ENCODE measurements around the gene STK4. TPM values are rescaled to one million over a fixed set of nuclear protein-coding genes. Genes with fewer than 3 reads are reported as not detected.
A peak's percentile ranks its signal among the peaks of the same experiment; 100 is the strongest.

Gene STK4
- total RNA-seq, 1 experiment from 2014 or later: 74.7 TPM

- no peaks in the 10 kb centered on the region for H3K36me3 ChIP-seq (ENCODE audit: control insufficient read depth, insufficient read depth, low read length)
- peaks cover 15% of the 10 kb centered on the region for H3K27me3 Mint-ChIP-seq (ENCODE audit: insufficient read depth, unreplicated experiment)
- H3K36me3 Mint-ChIP-seq (ENCODE audit: insufficient read depth, unreplicated experiment): no peaks in the 10 kb centered on the region
- H3K4me3 Mint-ChIP-seq (ENCODE audit: unreplicated experiment): no peak overlapping the region
- ChIA-PET CTCF (interaction anchor here (0.5 to 1.0 kb wide), 6 partner anchors 12 to 176 kb away, joined by 3 to 4 read pairs (median 3); no protein-coding TSS in a partner anchor), POLR2A (no interaction called here)
- no peaks in the 10 kb centered on the region for H3K4me1 ChIP-seq
- H3K27ac Mint-ChIP-seq (ENCODE audit: unreplicated experiment): no peak overlapping the region
- H3K9me3 Mint-ChIP-seq (ENCODE audit: unreplicated experiment): no peaks in the 10 kb centered on the region
- DNase-seq: no peak
- intact Hi-C loops (cut with micrococcal nuclease; ENCODE audit: unreplicated experiment): no loop called here
- H3K27me3 ChIP-seq (replicated peaks; ENCODE audit: control insufficient read depth, insufficient read depth, low read length): no peaks in the 10 kb centered on the region
- H3K9me3 ChIP-seq: no peaks in the 10 kb centered on the region
- no peak overlapping the region for H3K4me3 ChIP-seq (ENCODE audit: low read depth, low read length)
- TF ChIP-seq CTCF (IDR thresholded peaks at IDR 0.05; ENCODE audit: insufficient read depth in 1 of 2, low read depth in 1 of 2, low read length in 1 of 2, severe bottlenecking in 1 of 2, unreplicated experiment in 1 of 2): no peak
- no peaks in the 10 kb centered on the region for H3K4me1 Mint-ChIP-seq (ENCODE audit: low read depth, unreplicated experiment)
- no TSS peak for BruUV-seq (replicated peaks)
Measured at GRCh38 chr20:45117581-45117980, 151.3 kb downstream of the STK4 start.

GRCh38 chr20:45118028-45118427 lies 151.7 kb downstream of the STK4 start:
- TF ChIP-seq CTCF (IDR thresholded peaks at IDR 0.05; ENCODE audit: insufficient read depth in 1 of 2, low read depth in 1 of 2, low read length in 1 of 2, severe bottlenecking in 1 of 2, unreplicated experiment in 1 of 2): peak; percentile 12 to 35

GRCh38 chr20:45119556-45120266 lies 153.4 kb downstream of the STK4 start:
- ChIA-PET CTCF (no interaction called here), POLR2A (no interaction called here)
- Mint-ChIP-seq H3K4me3 (ENCODE audit: unreplicated experiment) (no peak overlapping the region), H3K36me3 (ENCODE audit: insufficient read depth, unreplicated experiment) (no peaks in the 10 kb centered on the region), H3K4me1 (ENCODE audit: low read depth, unreplicated experiment) (no peaks in the 10 kb centered on the region), H3K27ac (ENCODE audit: unreplicated experiment) (no peak overlapping the region), H3K27me3 (ENCODE audit: insufficient read depth, unreplicated experiment) (peaks cover 18% of the 10 kb centered on the region), H3K9me3 (ENCODE audit: unreplicated experiment) (no peaks in the 10 kb centered on the region)
- Histone ChIP-seq H3K4me3 (ENCODE audit: low read depth, low read length) (no peak overlapping the region), H3K4me1 (no peaks in the 10 kb centered on the region), H3K9me3 (no peaks in the 10 kb centered on the region), H3K36me3 (ENCODE audit: control insufficient read depth, insufficient read depth, low read length) (no peaks in the 10 kb centered on the region), H3K27me3 (replicated peaks; ENCODE audit: control insufficient read depth, insufficient read depth, low read length) (0 out of 2 replicates have a peak, but pooled peaks cover 1% of the 10 kb centered on the region)
- no peak for DNase-seq
- BruUV-seq (replicated peaks): no TSS peak
- no peak for TF ChIP-seq CTCF (IDR thresholded peaks at IDR 0.05; ENCODE audit: insufficient read depth in 1 of 2, low read depth in 1 of 2, low read length in 1 of 2, severe bottlenecking in 1 of 2, unreplicated experiment in 1 of 2)
- intact Hi-C loops (cut with micrococcal nuclease; ENCODE audit: unreplicated experiment): no loop called here

More at GRCh38 chr20:45118028-45118427, 151.7 kb downstream of the STK4 start:
- H3K9me3 Mint-ChIP-seq (ENCODE audit: unreplicated experiment): no peaks in the 10 kb centered on the region
- H3K9me3 ChIP-seq: no peaks in the 10 kb centered on the region
- H3K27ac Mint-ChIP-seq (ENCODE audit: unreplicated experiment): no peak overlapping the region
- H3K4me3 Mint-ChIP-seq (ENCODE audit: unreplicated experiment): no peak overlapping the region
- ChIA-PET CTCF (interaction anchor here (0.5 to 1.0 kb wide), 7 partner anchors 12 to 226 kb away, joined by 3 to 4 read pairs (median 3); no protein-coding TSS in a partner anchor), POLR2A (no interaction called here)
- peaks cover 17% of the 10 kb centered on the region for H3K27me3 Mint-ChIP-seq (ENCODE audit: insufficient read depth, unreplicated experiment)
- H3K27me3 ChIP-seq (replicated peaks; ENCODE audit: control insufficient read depth, insufficient read depth, low read length): no peaks in the 10 kb centered on the region
- BruUV-seq (replicated peaks): no TSS peak
- no peaks in the 10 kb centered on the region for H3K4me1 Mint-ChIP-seq (ENCODE audit: low read depth, unreplicated experiment)
- H3K36me3 ChIP-seq (ENCODE audit: control insufficient read depth, insufficient read depth, low read length): no peaks in the 10 kb centered on the region
- no peak for DNase-seq
- no peaks in the 10 kb centered on the region for H3K36me3 Mint-ChIP-seq (ENCODE audit: insufficient read depth, unreplicated experiment)
- no peaks in the 10 kb centered on the region for H3K4me1 ChIP-seq
- no peak overlapping the region for H3K4me3 ChIP-seq (ENCODE audit: low read depth, low read length)
- intact Hi-C loops (cut with micrococcal nuclease; ENCODE audit: unreplicated experiment): no loop called here
